HepG2 (cell line): ENCODE results near the gene CD36. TPM values are rescaled to one million over a fixed set of nuclear protein-coding genes. Genes with fewer than 3 reads are reported as not detected.

Experiments
- ATAC-seq: fragments of 200-7000 bp; cut with Tn5 transposase; 3 replicates; pipeline ENCODE4 v1.9.1; 2020; ENCODE audit warnings: mild to moderate bottlenecking, moderate library complexity
- BruUV-seq: library from RNA; stranded (reverse); fragments of 400-500 nt; replicated peaks from 2 replicates; lab custom pipeline; 2021; lab: Mats Ljungman, UMichigan
- CTCF ChIA-PET: fragments of 300-600 bp; formaldehyde crosslinking; extraction: SDS; loops from one replicate; lab custom pipeline; 2021; ENCODE audit warnings: low total read pairs, inconsistent platforms, low intra/inter-chr PET ratio; lab: Yijun Ruan, JAX
- POLR2A ChIA-PET: fragments of 350-600 bp; sonication (Branson Sonifier 250); formaldehyde crosslinking; loops from one replicate; lab custom pipeline; 2020; ENCODE audit warnings: antibody characterized with exemption, inconsistent platforms; lab: Yijun Ruan, JAX
- DNase-seq: peaks from one replicate; pipeline ENCODE4 v3.0.0-alpha.2; 2015; ENCODE audit warnings: low spot score
- FAIRE-seq: peaks from 3 replicates; lab custom pipeline; 2011; peaks lifted over from hg19 to GRCh38; lab: Jason Lieb, UNC
- H2AFZ ChIP-seq: one replicate; pipeline ENCODE4 v1.6.1; 2011; ENCODE audit warnings: low read length, inconsistent platforms
- H3K27ac ChIP-seq: fragments of 300-600 bp; 3 replicates; pipeline ENCODE4 v1.8.0; 2011; ENCODE audit warnings: mixed run types, mild to moderate bottlenecking, mixed read lengths, low read length, inconsistent platforms; ENCODE audit not compliant: insufficient read depth; ENCODE audit errors: extremely low read length
- H3K27me3 ChIP-seq, 2 experiments: fragments of 200-600 bp in 1 of 2; 2 replicates in 1 of 2; 3 replicates in 1 of 2; pipeline versions ENCODE4 v1.6.0 to v1.8.0; 2011; ENCODE audit warnings: low read length in 2 of 2, mild to moderate bottlenecking in 2 of 2, moderate library complexity in 2 of 2, inconsistent platforms in 1 of 2; ENCODE audit not compliant: insufficient read depth in 2 of 2, control insufficient read depth in 1 of 2
- H3K36me3 ChIP-seq, 2 experiments: fragments of 200-600 bp in 1 of 2; replicated peaks in 1 of 2; 2 replicates in 1 of 2; 3 replicates in 1 of 2; pipeline versions ENCODE4 v1.5.1 to v1.8.0; 2011; ENCODE audit warnings: low read length in 2 of 2, inconsistent platforms in 1 of 2; ENCODE audit not compliant: insufficient read depth in 2 of 2, control insufficient read depth in 1 of 2
- H3K4me1 ChIP-seq: 2 replicates; pipeline ENCODE4 v1.5.1; 2012; ENCODE audit warnings: low read length, inconsistent platforms; ENCODE audit not compliant: insufficient read depth
- H3K4me2 ChIP-seq: 2 replicates; pipeline ENCODE4 v1.6.0; 2011; ENCODE audit warnings: low read depth, low read length, inconsistent platforms
- H3K4me3 ChIP-seq, 3 experiments: fragments of 200-600 bp in 1 of 3; sonication (generic), shearing (Covaris generic) in 1 of 3; replicated peaks in 1 of 3; 2 replicates each; pipeline ENCODE4 v1.5.1; 2011 to 2016; ENCODE audit warnings: low read length in 3 of 3, inconsistent platforms in 2 of 3, low read depth in 2 of 3, mild to moderate bottlenecking in 2 of 3, control low read depth in 1 of 3, mixed read lengths in 1 of 3; ENCODE audit not compliant: insufficient read depth in 1 of 3
- H3K79me2 ChIP-seq: one replicate; pipeline ENCODE4 v1.6.1; 2011; ENCODE audit warnings: low read length, inconsistent platforms; ENCODE audit not compliant: insufficient read depth
- H3K9ac ChIP-seq: 2 replicates; pipeline ENCODE4 v1.6.0; 2011; ENCODE audit warnings: mild to moderate bottlenecking, low read depth, low read length, inconsistent platforms; ENCODE audit not compliant: insufficient read depth
- H3K9me3 ChIP-seq: 2 replicates; pipeline ENCODE4 v1.5.1; 2012; ENCODE audit warnings: mild to moderate bottlenecking, low read length
- H4K20me1 ChIP-seq: 2 replicates; pipeline ENCODE4 v1.6.0; 2011; ENCODE audit warnings: inconsistent platforms, mild to moderate bottlenecking, low read length, moderate library complexity; ENCODE audit not compliant: insufficient read depth
- CEBPB ChIP-seq: IDR thresholded peaks from 2 replicates; pipeline ENCODE4 v1.6.1; 2011; ENCODE audit warnings: low read depth, low read length, improper control_type of control experiment, borderline replicate concordance
- CEBPG ChIP-seq: IDR thresholded peaks from 2 replicates; pipeline ENCODE4 v1.6.1; 2016
- GATAD2A ChIP-seq: IDR thresholded peaks from 2 replicates; pipeline ENCODE4 v1.6.1; 2016
- JUN ChIP-seq: sonication (generic); formaldehyde crosslinking; IDR thresholded peaks from 2 replicates; pipeline ENCODE4 v1.4.0; 2020; ENCODE audit warnings: mild to moderate bottlenecking, missing genetic modification reagents
- ONECUT2 ChIP-seq: sonication (generic); formaldehyde crosslinking; IDR thresholded peaks from 2 replicates; pipeline ENCODE4 v1.4.0; 2020; ENCODE audit warnings: missing genetic modification reagents
- PRDM10 ChIP-seq: sonication (generic); formaldehyde crosslinking; IDR thresholded peaks from 2 replicates; pipeline ENCODE4 v1.4.0; 2020; ENCODE audit warnings: low read depth, missing genetic modification reagents
- ZNF770 ChIP-seq: sonication (generic); formaldehyde crosslinking; IDR thresholded peaks from 2 replicates; pipeline ENCODE4 v1.5.0; 2020; ENCODE audit warnings: mild to moderate bottlenecking, missing genetic modification reagents
- WGBS: methylation state at CpG from one replicate; pipeline ENCODE4 v1.1.6; 2017; ENCODE audit warnings: low lambda C conversion rate; 5-methylcytosine and 5-hydroxymethylcytosine counted together
- in situ Hi-C: cut with HindIII; loops from 2 replicates; pipeline ENCODE4 v1.10.0; 2017; ENCODE audit warnings: low pct_unique_long_range_greater_than_20kb; ENCODE audit not compliant: extremely low pct_ligation_motif_present
- intact Hi-C: fragments of 100-400 bp; cut with micrococcal nuclease; formaldehyde crosslinking; loops from one replicate; pipeline ENCODE4 v1.10.0; 2022; ENCODE audit not compliant: unreplicated experiment
- polyA plus RNA-seq, 8 experiments: library from polyadenylated mRNA; depleted of rRNA in 3 of 8; stranded (reverse) in 7 of 8; unstranded in 1 of 8; fragments of >200 nt; fragmentation: Illumina TruSeq in 4 of 8; extraction: Trizol in 4 of 8; gene quantifications; 2 replicates each; pipeline versions ENCODE4 v1.2.1 to v1.2.3, GENCODE V29; 2011 to 2016; ENCODE audit warnings: low read depth in 4 of 8, missing spikeins in 1 of 8, mixed read lengths in 1 of 8; ENCODE audit not compliant: insufficient read depth in 1 of 8
- total RNA-seq, 5 experiments: library from RNA; depleted of rRNA; stranded (reverse); fragments of >200 nt; fragmentation: Illumina TruSeq; extraction: Trizol; gene quantifications; 2 replicates each; pipeline ENCODE4 v1.2.3, GENCODE V29; 2016; ENCODE audit warnings: low read depth in 1 of 5

Gene CD36
- total and polyA plus RNA-seq, 2 of the 13 experiments (the other 11 are each of a cell fraction or from before 2014, with no cell fraction given): 2.8 to 4.8 TPM

- TF ChIP-seq ZNF770: no peak
Measured at GRCh38 chr7:80631421-80631820, 7.0 kb upstream of the CD36 start (continued).

GRCh38 chr7:80632139-80632538 lies 6.3 kb upstream of the CD36 start:
- ChIA-PET POLR2A (no interaction called here), CTCF (no interaction called here)
- Histone ChIP-seq H4K20me1 (no peaks in the 10 kb centered on the region), H3K27ac (no peak overlapping the region), H3K9ac (no peak overlapping the region), H2AFZ (no peak overlapping the region), H3K4me2 (no peak overlapping the region), H3K4me1 (peaks cover 51% of the 10 kb centered on the region), H3K27me3 (no peaks in the 10 kb centered on the region), H3K9me3 (no peaks in the 10 kb centered on the region), H3K4me3 (no peak overlapping the region), H3K36me3 (no peaks in the 10 kb centered on the region), H3K79me2 (no peaks in the 10 kb centered on the region)
- FAIRE-seq: no peak
- in situ Hi-C loops: no loop called here
- WGBS: 66% methylated on average over 1 of the region's 1 CpG
- no TSS peak for BruUV-seq
- TF ChIP-seq JUN (CRISPR knock-in tag): no peak
- intact Hi-C loops: no loop called here
- no peak for DNase-seq
- no peak for ATAC-seq

GRCh38 chr7:80632819-80633218 lies 5.6 kb upstream of the CD36 start:
- Histone ChIP-seq H3K4me3 (no peak overlapping the region), H3K36me3 (no peaks in the 10 kb centered on the region), H3K4me2 (no peak overlapping the region), H4K20me1 (no peaks in the 10 kb centered on the region), H3K79me2 (no peaks in the 10 kb centered on the region), H3K9ac (no peak overlapping the region), H3K27ac (no peak overlapping the region), H2AFZ (no peak overlapping the region), H3K4me1 (peaks cover 51% of the 10 kb centered on the region), H3K27me3 (no peaks in the 10 kb centered on the region), H3K9me3 (no peaks in the 10 kb centered on the region)
- FAIRE-seq: no peak
- in situ Hi-C loops (no loop called here), intact Hi-C loops (no loop called here)
- WGBS: 35% methylated on average over 3 of the region's 3 CpGs
- no peak for ATAC-seq
- POLR2A ChIA-PET: no interaction called here
- no TSS peak for BruUV-seq
- CTCF ChIA-PET: no interaction called here
- DNase-seq: no peak
- TF ChIP-seq CEBPB (peak; percentile 24; the same call in 1 of the 2 replicates), PRDM10 (CRISPR knock-in tag) (no peak), ONECUT2 (CRISPR knock-in tag) (peak; percentile 77), CEBPG (CRISPR knock-in tag) (peak; percentile 56; the same call in 1 of the 2 replicates), GATAD2A (0 out of 2 replicates have a peak, but pooled peaks have one; percentile 22)
